ENCODE measurements around the gene KCNAB3.

KCNAB3 gene

GRCh38 chr17:7897773-7898172, 31.9 kb downstream of the KCNAB3 start (continued):
- TF ChIP-seq ZSCAN30 (tag by site-specific recombination; IDR thresholded peaks at IDR 0.05), result no peak
- TF ChIP-seq ZNF433 (tag by site-specific recombination; IDR thresholded peaks at IDR 0.05; ENCODE audit: low read depth), result no peak
- TF ChIP-seq ZBTB1 (tag by site-specific recombination; IDR thresholded peaks at IDR 0.05), result no peak
- TF ChIP-seq, protein P1, sequence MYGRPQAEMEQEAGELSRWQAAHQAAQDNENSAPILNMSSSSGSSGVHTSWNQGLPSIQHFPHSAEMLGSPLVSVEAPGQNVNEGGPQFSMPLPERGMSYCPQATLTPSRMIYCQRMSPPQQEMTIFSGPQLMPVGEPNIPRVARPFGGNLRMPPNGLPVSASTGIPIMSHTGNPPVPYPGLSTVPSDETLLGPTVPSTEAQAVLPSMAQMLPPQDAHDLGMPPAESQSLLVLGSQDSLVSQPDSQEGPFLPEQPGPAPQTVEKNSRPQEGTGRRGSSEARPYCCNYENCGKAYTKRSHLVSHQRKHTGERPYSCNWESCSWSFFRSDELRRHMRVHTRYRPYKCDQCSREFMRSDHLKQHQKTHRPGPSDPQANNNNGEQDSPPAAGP (tag by site-specific recombination; IDR thresholded peaks at IDR 0.05), result no peak
- TF ChIP-seq ZNF121 (tag by site-specific recombination; IDR thresholded peaks at IDR 0.05), result no peak
- TF ChIP-seq ZNF548 (tag by site-specific recombination; IDR thresholded peaks at IDR 0.05), result no peak
- TF ChIP-seq, protein P2, sequence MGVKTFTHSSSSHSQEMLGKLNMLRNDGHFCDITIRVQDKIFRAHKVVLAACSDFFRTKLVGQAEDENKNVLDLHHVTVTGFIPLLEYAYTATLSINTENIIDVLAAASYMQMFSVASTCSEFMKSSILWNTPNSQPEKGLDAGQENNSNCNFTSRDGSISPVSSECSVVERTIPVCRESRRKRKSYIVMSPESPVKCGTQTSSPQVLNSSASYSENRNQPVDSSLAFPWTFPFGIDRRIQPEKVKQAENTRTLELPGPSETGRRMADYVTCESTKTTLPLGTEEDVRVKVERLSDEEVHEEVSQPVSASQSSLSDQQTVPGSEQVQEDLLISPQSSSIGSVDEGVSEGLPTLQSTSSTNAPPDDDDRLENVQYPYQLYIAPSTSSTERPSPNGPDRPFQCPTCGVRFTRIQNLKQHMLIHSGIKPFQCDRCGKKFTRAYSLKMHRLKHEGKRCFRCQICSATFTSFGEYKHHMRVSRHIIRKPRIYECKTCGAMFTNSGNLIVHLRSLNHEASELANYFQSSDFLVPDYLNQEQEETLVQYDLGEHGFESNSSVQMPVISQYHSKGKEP (tag by site-specific recombination; IDR thresholded peaks at IDR 0.05), result 0 out of 2 replicates have a peak, but pooled peaks have one; percentile 22
- no peak for TF ChIP-seq ZNF335 (tag by site-specific recombination; conservative IDR thresholded peaks at IDR 0.05)
- TF ChIP-seq ZNF843 (tag by site-specific recombination; IDR thresholded peaks at IDR 0.05), result no peak
- TF ChIP-seq, protein P3, sequence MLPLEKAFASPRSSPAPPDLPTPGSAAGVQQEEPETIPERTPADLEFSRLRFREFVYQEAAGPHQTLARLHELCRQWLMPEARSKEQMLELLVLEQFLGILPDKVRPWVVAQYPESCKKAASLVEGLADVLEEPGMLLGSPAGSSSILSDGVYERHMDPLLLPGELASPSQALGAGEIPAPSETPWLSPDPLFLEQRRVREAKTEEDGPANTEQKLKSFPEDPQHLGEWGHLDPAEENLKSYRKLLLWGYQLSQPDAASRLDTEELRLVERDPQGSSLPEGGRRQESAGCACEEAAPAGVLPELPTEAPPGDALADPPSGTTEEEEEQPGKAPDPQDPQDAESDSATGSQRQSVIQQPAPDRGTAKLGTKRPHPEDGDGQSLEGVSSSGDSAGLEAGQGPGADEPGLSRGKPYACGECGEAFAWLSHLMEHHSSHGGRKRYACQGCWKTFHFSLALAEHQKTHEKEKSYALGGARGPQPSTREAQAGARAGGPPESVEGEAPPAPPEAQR (tag by site-specific recombination; IDR thresholded peaks at IDR 0.05), result no peak
- TF ChIP-seq, protein P4, sequence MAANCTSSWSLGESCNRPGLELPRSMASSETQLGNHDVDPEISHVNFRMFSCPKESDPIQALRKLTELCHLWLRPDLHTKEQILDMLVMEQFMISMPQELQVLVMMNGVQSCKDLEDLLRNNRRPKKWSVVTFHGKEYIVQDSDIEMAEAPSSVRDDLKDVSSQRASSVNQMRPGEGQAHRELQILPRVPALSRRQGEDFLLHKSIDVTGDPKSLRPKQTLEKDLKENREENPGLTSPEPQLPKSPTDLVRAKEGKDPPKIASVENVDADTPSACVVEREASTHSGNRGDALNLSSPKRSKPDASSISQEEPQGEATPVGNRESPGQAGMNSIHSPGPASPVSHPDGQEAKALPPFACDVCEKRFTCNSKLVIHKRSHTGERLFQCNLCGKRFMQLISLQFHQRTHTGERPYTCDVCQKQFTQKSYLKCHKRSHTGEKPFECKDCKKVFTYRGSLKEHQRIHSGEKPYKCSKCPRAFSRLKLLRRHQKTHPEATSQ (tag by site-specific recombination; IDR thresholded peaks at IDR 0.05), result no peak
- TF ChIP-seq ZNF132 (tag by site-specific recombination; IDR thresholded peaks at IDR 0.05; ENCODE audit: borderline replicate concordance), result no peak
- TF ChIP-seq ZNF138 (tag by site-specific recombination; IDR thresholded peaks at IDR 0.05; ENCODE audit: borderline replicate concordance), result no peak
- TF ChIP-seq PRDM10 (tag by site-specific recombination; IDR thresholded peaks at IDR 0.05), result 0 out of 2 replicates have a peak, but pooled peaks have one; percentile 33
- no peak for TF ChIP-seq ZNF473 (tag by site-specific recombination; IDR thresholded peaks at IDR 0.05)
- TF ChIP-seq, protein P5, sequence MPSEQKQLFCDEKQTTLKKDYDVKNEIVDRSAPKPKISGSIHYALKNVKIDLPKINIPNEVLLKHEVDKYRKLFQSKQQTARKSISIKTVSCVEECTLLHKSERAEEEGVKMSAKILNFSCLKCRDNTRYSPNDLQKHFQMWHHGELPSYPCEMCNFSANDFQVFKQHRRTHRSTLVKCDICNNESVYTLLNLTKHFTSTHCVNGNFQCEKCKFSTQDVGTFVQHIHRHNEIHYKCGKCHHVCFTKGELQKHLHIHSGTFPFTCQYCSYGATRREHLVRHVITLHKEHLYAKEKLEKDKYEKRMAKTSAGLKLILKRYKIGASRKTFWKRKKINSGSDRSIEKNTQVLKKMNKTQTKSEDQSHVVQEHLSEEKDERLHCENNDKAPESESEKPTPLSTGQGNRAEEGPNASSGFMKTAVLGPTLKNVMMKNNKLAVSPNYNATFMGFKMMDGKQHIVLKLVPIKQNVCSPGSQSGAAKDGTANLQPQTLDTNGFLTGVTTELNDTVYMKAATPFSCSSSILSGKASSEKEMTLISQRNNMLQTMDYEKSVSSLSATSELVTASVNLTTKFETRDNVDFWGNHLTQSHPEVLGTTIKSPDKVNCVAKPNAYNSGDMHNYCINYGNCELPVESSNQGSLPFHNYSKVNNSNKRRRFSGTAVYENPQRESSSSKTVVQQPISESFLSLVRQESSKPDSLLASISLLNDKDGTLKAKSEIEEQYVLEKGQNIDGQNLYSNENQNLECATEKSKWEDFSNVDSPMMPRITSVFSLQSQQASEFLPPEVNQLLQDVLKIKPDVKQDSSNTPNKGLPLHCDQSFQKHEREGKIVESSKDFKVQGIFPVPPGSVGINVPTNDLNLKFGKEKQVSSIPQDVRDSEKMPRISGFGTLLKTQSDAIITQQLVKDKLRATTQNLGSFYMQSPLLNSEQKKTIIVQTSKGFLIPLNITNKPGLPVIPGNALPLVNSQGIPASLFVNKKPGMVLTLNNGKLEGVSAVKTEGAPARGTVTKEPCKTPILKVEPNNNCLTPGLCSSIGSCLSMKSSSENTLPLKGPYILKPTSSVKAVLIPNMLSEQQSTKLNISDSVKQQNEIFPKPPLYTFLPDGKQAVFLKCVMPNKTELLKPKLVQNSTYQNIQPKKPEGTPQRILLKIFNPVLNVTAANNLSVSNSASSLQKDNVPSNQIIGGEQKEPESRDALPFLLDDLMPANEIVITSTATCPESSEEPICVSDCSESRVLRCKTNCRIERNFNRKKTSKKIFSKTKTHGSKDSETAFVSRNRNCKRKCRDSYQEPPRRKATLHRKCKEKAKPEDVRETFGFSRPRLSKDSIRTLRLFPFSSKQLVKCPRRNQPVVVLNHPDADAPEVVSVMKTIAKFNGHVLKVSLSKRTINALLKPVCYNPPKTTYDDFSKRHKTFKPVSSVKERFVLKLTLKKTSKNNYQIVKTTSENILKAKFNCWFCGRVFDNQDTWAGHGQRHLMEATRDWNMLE (tag by site-specific recombination; conservative IDR thresholded peaks at IDR 0.05; ENCODE audit: low read depth), result no peak
- no peak for TF ChIP-seq ZNF324 (tag by site-specific recombination; IDR thresholded peaks at IDR 0.05)
- no peak for TF ChIP-seq GLI4 (tag by site-specific recombination; IDR thresholded peaks at IDR 0.05)
- TF ChIP-seq ZFHX2 (tag by site-specific recombination; conservative IDR thresholded peaks at IDR 0.05), result 0 out of 2 replicates have a peak, but pooled peaks have one; percentile 20
- peak; percentile 61 for TF ChIP-seq ZNF654 (tag by site-specific recombination; IDR thresholded peaks at IDR 0.05; ENCODE audit: low read depth)
- TF ChIP-seq, protein P6, sequence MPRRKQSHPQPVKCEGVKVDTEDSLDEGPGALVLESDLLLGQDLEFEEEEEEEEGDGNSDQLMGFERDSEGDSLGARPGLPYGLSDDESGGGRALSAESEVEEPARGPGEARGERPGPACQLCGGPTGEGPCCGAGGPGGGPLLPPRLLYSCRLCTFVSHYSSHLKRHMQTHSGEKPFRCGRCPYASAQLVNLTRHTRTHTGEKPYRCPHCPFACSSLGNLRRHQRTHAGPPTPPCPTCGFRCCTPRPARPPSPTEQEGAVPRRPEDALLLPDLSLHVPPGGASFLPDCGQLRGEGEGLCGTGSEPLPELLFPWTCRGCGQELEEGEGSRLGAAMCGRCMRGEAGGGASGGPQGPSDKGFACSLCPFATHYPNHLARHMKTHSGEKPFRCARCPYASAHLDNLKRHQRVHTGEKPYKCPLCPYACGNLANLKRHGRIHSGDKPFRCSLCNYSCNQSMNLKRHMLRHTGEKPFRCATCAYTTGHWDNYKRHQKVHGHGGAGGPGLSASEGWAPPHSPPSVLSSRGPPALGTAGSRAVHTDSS (tag by site-specific recombination; IDR thresholded peaks at IDR 0.05), result peak; percentile 15; the same call in 1 of the 2 replicates
- no peak for TF ChIP-seq ZNF157 (tag by site-specific recombination; IDR thresholded peaks at IDR 0.05)
- no peak for TF ChIP-seq SP3 (tag by site-specific recombination; IDR thresholded peaks at IDR 0.05)

Data from HEK293 (cell line).